HG02588 (cell line): ENCODE measurements around the gene WDR17.
A peak's percentile ranks its signal among the peaks of the same experiment; 100 is the strongest.
"Not testable (repeated sequence)": the region's sequence is repeated elsewhere in the genome, so short reads cannot be mapped to it uniquely, and the experiment has no call there.

ENCODE experiments used
- ATAC-seq: cut with Tn5 transposase; IDR thresholded peaks from one replicate; pipeline ENCODE4 v1.9.1; 2021; ENCODE audit warnings: mild to moderate bottlenecking, moderate library complexity; ENCODE audit not compliant: unreplicated experiment

Gene WDR17

GRCh38 chr4:176189891-176190795 is 124.5 kb downstream of the WDR17 start:
- no peak for ATAC-seq

GRCh38 chr4:176191974-176192373 is 126.3 kb downstream of the WDR17 start:
- no peak for ATAC-seq

- ATAC-seq = no peak
Observed at GRCh38 chr4:176193126-176193525, 127.5 kb downstream of the WDR17 start.

GRCh38 chr4:176193938-176194337 is 128.3 kb downstream of the WDR17 start:
- ATAC-seq = no peak

GRCh38 chr4:176195184-176195978 is 129.7 kb downstream of the WDR17 start, which contains the start of gene SPATA4:
Gene SPATA4, minus strand, starts transcription at chr4:176195585. Its CDS starts 23 bp downstream, at chr4:176195562.
- peak; percentile 97 for ATAC-seq

- ATAC-seq = no peak
Observed at GRCh38 chr4:176198316-176198903, 132.8 kb downstream of the WDR17 start.

GRCh38 chr4:176205299-176205698 is 139.7 kb downstream of the WDR17 start:
- ATAC-seq = no peak

GRCh38 chr4:176207839-176208238 is 142.2 kb downstream of the WDR17 start:
- ATAC-seq = no peak

- ATAC-seq = no peak
Observed at GRCh38 chr4:176209535-176209934, 143.9 kb downstream of the WDR17 start.

- no peak for ATAC-seq
Observed at GRCh38 chr4:176210101-176210500, 144.5 kb downstream of the WDR17 start.

- no peak for ATAC-seq
Observed at GRCh38 chr4:176210579-176211296, 145.1 kb downstream of the WDR17 start.

- not testable (repeated sequence) for ATAC-seq
Observed at GRCh38 chr4:176212351-176212750, 146.7 kb downstream of the WDR17 start.

GRCh38 chr4:176217510-176217909 is 151.9 kb downstream of the WDR17 start:
- ATAC-seq = no peak

- ATAC-seq = no peak
Observed at GRCh38 chr4:176222149-176222548, 156.5 kb downstream of the WDR17 start.

- no peak for ATAC-seq
Observed at GRCh38 chr4:176223561-176223960, 157.9 kb downstream of the WDR17 start.

- ATAC-seq = no peak
Observed at GRCh38 chr4:176226736-176227135, 161.1 kb downstream of the WDR17 start.

GRCh38 chr4:176229645-176230044 is 164.0 kb downstream of the WDR17 start:
- no peak for ATAC-seq
